Measurements from ENCODE around the gene BORCS6.
A peak's percentile ranks its signal among the peaks of the same experiment; 100 is the strongest.

- TF ChIP-seq CTCF (IDR thresholded peaks at IDR 0.05): peak in 1 of 3 donors; percentile 96
- peak in 1 of 2 donors; percentile 6 for TF ChIP-seq POLR2A (IDR thresholded peaks at IDR 0.05)
Observed at GRCh38 chr17:8138672-8139371, 51.2 kb downstream of the BORCS6 start.
